CD4-positive, alpha-beta memory T cell (primary cell): ENCODE measurements around the gene RERE. TPM values are rescaled to one million over a fixed set of nuclear protein-coding genes. Genes with fewer than 3 reads are reported as not detected.

ENCODE experiments used
- CTCF ChIA-PET: fragments of 350-600 bp; sonication (Branson Sonifier 250); formaldehyde crosslinking; loops from one replicate; lab custom pipeline; 2021; ENCODE audit warnings: inconsistent platforms; ENCODE audit not compliant: partially characterized antibody; lab: Charles Lee
- POLR2A ChIA-PET: fragments of 350-600 bp; sonication (Branson Sonifier 250); formaldehyde crosslinking; loops from one replicate; lab custom pipeline; 2021; ENCODE audit not compliant: partially characterized antibody; lab: Charles Lee
- DNase-seq, 5 donors: peaks; one replicate each; pipeline versions ENCODE4 v3.0.0 to v3.0.0-alpha.2; 2020 to 2022; ENCODE audit warnings: mixed read lengths in 1 of 5
- H3K27ac ChIP-seq: one replicate; pipeline ENCODE4 v1.7.0; 2013; ENCODE audit warnings: low read depth, low read length
- H3K27me3 ChIP-seq: 2 replicates; pipeline ENCODE4 v1.7.0; 2013; ENCODE audit warnings: mild to moderate bottlenecking, low read length, moderate library complexity; ENCODE audit not compliant: insufficient read depth
- H3K36me3 ChIP-seq: 2 replicates; pipeline ENCODE4 v1.7.0; 2013; ENCODE audit warnings: mild to moderate bottlenecking, low read length, moderate library complexity; ENCODE audit not compliant: insufficient read depth
- H3K4me1 ChIP-seq: 2 replicates; pipeline ENCODE4 v1.7.0; 2013; ENCODE audit warnings: mild to moderate bottlenecking, low read length, moderate library complexity; ENCODE audit not compliant: insufficient read depth
- H3K4me3 ChIP-seq, 2 donors: one replicate each; pipeline ENCODE4 v1.7.0; 2013; ENCODE audit warnings: low read length in 2 of 2, mild to moderate bottlenecking in 1 of 2
- H3K9me3 ChIP-seq, 2 donors: one replicate each; pipeline ENCODE4 v1.7.0; 2013; ENCODE audit warnings: low read length in 2 of 2, control low read depth in 1 of 2; ENCODE audit not compliant: control insufficient read depth in 1 of 2
- H3K27ac Mint-ChIP-seq, 7 donors: one replicate each; pipeline ENCODE4 v1.8.0; 2020 to 2021; ENCODE audit warnings: mixed read lengths in 7 of 7, mild to moderate bottlenecking in 6 of 7, inconsistent platforms in 3 of 7, moderate library complexity in 3 of 7
- H3K27me3 Mint-ChIP-seq, 2 donors: one replicate each; pipeline ENCODE4 v1.8.0; 2020 to 2021; ENCODE audit warnings: mixed read lengths in 2 of 2
- H3K36me3 Mint-ChIP-seq, 2 donors: one replicate each; pipeline ENCODE4 v1.8.0; 2020 to 2021; ENCODE audit warnings: mixed read lengths in 2 of 2, inconsistent platforms in 1 of 2, mild to moderate bottlenecking in 1 of 2
- H3K4me1 Mint-ChIP-seq, 4 donors: one replicate each; pipeline ENCODE4 v1.8.0; 2020 to 2021; ENCODE audit warnings: mixed read lengths in 4 of 4, mild to moderate bottlenecking in 1 of 4
- H3K4me3 Mint-ChIP-seq, 8 donors: one replicate each; pipeline ENCODE4 v1.8.0; 2020 to 2021; ENCODE audit warnings: mixed read lengths in 8 of 8, mild to moderate bottlenecking in 7 of 8, moderate library complexity in 6 of 8, inconsistent platforms in 3 of 8
- H3K9me3 Mint-ChIP-seq, 8 donors: one replicate each; pipeline ENCODE4 v1.8.0; 2020 to 2021; ENCODE audit warnings: mixed read lengths in 8 of 8, mild to moderate bottlenecking in 5 of 8, inconsistent platforms in 3 of 8, moderate library complexity in 1 of 8
- intact Hi-C: fragments of 100-400 bp; cut with micrococcal nuclease; formaldehyde crosslinking; loops from one replicate; pipeline ENCODE4 v1.15.1; 2023
- polyA plus RNA-seq, 2 donors: library from polyadenylated mRNA; unstranded; fragments of 300-500 nt; fragmentation: Illumina TruSeq; gene quantifications; one replicate each; pipeline ENCODE4 v1.2.3, GENCODE V29; 2021
- total RNA-seq, 2 experiments: library from RNA; stranded (reverse); gene quantifications; one replicate each; pipeline ENCODE4 v1.2.3, GENCODE V29; 2021

Gene RERE
- total and polyA plus RNA-seq, 4 experiments from 2014 or later: 0.38 to 117 (median 60.3) TPM

DNA sequence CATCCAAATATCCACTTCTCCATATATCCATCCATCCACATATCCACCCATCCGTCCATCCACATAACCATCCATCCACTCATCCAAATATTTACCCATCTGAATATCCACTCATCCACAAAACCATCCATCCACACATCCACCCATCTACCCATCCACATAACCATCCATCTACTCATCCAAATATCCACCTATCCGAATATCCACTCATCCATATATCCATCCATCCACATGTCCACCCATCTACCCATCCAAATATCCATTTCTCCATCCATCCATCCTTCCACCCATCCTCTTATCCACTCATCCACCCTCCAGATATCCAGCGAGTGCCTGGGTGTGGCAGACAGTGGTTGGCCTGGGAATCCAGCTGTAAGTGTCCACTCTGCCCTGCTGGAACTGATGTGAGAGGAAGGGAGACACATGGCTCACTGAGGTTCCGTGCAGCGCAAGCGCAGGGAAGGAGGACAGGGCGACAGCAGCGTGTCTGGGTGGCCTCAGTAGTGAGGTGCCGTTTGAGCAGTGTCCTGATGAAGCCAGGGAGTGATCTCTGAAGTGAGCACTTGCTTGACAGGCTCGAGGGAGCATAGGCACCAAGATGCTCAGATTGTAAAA is 472.4 kb downstream of the RERE start:
- DNase-seq: no peak
- CTCF ChIA-PET: interaction anchor here (2.9 kb wide), 1 partner anchor 329 kb away, joined by 21 read pairs; no protein-coding TSS in a partner anchor
- Mint-ChIP-seq H3K4me3 (no peak overlapping the region), H3K27ac (peak overlapping the region in 1 of 7 donors; percentile 71), H3K4me1 (peaks cover 2 to 4% (median 3%) of the 10 kb centered on the region in 4 donors), H3K36me3 (no peaks in the 10 kb centered on the region), H3K9me3 (peaks cover 0 to 4% (median 0%) of the 10 kb centered on the region in 8 donors), H3K27me3 (peaks cover 0 to 2% of the 10 kb centered on the region in 2 donors)
- no peak overlapping the region for H3K27ac ChIP-seq
- POLR2A ChIA-PET: no interaction called here
- H3K27me3 ChIP-seq: no peaks in the 10 kb centered on the region
- H3K36me3 ChIP-seq: no peaks in the 10 kb centered on the region
- H3K4me1 ChIP-seq: no peaks in the 10 kb centered on the region
- no peak overlapping the region for H3K4me3 ChIP-seq
- H3K9me3 ChIP-seq: no peaks in the 10 kb centered on the region
- intact Hi-C loops: loop anchor here (5.0 kb wide), 1 partner anchor 538 kb away; no protein-coding TSS in a partner anchor

DNA sequence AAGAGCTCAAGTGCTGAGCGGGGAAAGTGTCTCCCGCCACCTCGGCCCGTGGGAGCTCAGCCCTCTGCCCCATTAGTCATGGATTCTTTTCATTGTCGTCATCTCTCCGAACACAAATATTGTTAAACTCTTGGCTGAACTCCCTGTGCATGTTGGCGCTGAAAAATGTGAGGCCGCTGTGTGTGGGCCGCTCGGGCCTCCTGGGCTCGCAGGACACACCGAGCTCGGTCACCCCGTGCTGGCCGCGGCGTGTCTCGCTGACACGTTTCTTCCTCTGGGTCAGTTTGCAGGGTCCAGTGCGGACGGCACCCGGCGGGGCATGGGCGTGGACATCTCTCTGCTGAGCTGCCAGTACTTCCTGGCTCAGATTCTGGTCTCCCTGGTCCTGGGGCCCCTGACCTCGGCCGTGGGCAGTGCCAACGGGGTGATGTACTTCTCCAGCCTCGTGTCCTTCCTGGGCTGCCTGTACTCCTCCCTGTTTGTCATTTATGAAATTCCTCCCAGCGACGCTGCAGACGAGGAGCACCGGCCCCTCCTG is 473.9 kb downstream of the RERE start:
- H3K27me3 ChIP-seq: no peaks in the 10 kb centered on the region
- no peak for DNase-seq
- H3K4me1 Mint-ChIP-seq: peaks cover 0 to 1% (median 0%) of the 10 kb centered on the region in 4 donors
- ChIA-PET CTCF (interaction anchor here (2.1 kb wide), 1 partner anchor 329 kb away, joined by 5 read pairs; no protein-coding TSS in a partner anchor), POLR2A (no interaction called here)
- H3K27ac Mint-ChIP-seq: no peak overlapping the region
- H3K27ac ChIP-seq: no peak overlapping the region
- intact Hi-C loops: no loop called here
- H3K36me3 Mint-ChIP-seq: peaks cover 0 to 5% of the 10 kb centered on the region in 2 donors
- no peak overlapping the region for H3K4me3 Mint-ChIP-seq
- no peaks in the 10 kb centered on the region for H3K27me3 Mint-ChIP-seq
- no peaks in the 10 kb centered on the region for H3K36me3 ChIP-seq
- H3K9me3 Mint-ChIP-seq: peaks cover 0 to 4% (median 0%) of the 10 kb centered on the region in 8 donors
- H3K4me1 ChIP-seq: no peaks in the 10 kb centered on the region
- H3K9me3 ChIP-seq: no peaks in the 10 kb centered on the region
- no peak overlapping the region for H3K4me3 ChIP-seq

DNA sequence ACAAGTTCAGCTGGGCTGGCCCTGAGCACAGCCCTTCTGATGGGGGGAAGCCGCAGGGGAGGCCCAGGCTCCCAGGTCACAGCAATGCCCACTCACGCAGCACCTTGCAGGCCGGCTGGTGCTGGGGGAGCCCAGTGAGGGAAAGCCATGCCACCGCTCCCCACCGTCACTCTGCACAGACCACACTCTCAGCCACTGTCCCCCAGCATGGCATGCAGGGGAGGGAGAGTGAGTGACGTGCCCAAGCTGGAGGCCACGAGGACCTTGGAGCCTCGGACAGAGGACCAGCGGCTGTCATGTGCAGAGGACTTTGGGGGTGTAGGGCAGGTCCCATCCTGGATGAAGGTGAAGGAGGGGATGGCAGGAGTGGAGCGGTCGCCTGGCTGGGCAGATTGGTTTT is 474.4 kb downstream of the RERE start:
- H3K36me3 Mint-ChIP-seq: peaks cover 0 to 5% of the 10 kb centered on the region in 2 donors
- no peak for DNase-seq
- H3K36me3 ChIP-seq: no peaks in the 10 kb centered on the region
- intact Hi-C loops: no loop called here
- no peak overlapping the region for H3K27ac ChIP-seq
- no peak overlapping the region for H3K4me3 ChIP-seq
- no peaks in the 10 kb centered on the region for H3K9me3 ChIP-seq
- no peaks in the 10 kb centered on the region for H3K4me1 ChIP-seq
- ChIA-PET CTCF (interaction anchor here (2.1 kb wide), 1 partner anchor 328 kb away, joined by 5 read pairs; no protein-coding TSS in a partner anchor), POLR2A (no interaction called here)
- H3K27me3 Mint-ChIP-seq: no peaks in the 10 kb centered on the region
- H3K9me3 Mint-ChIP-seq: peaks cover 0 to 1% (median 0%) of the 10 kb centered on the region in 8 donors
- peaks cover 0 to 1% (median 0%) of the 10 kb centered on the region in 4 donors for H3K4me1 Mint-ChIP-seq
- H3K4me3 Mint-ChIP-seq: no peak overlapping the region
- H3K27ac Mint-ChIP-seq: no peak overlapping the region
- no peaks in the 10 kb centered on the region for H3K27me3 ChIP-seq

DNA sequence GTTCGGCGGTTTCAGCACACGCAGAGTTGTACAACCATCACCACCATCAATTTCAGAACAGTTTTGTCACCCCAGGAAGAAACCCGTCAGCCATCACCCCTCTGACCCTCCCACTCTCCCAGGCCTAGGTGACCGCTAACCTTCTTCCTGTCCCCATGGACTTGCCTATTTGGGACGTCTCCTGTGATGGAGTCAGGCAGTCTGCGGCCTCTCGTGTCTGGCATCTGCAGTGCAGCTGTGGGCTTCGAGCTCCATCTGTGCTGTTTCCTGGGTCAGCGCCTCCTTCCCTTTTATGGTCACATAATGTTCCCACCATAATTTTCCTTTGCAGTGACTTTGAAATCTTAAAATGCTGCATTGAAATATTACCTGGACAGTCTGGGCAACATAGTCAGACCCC is 475.1 kb downstream of the RERE start:
- intact Hi-C loops: no loop called here
- H3K27ac ChIP-seq: no peak overlapping the region
- Mint-ChIP-seq H3K4me1 (peaks cover 0 to 1% (median 0%) of the 10 kb centered on the region in 4 donors), H3K27me3 (no peaks in the 10 kb centered on the region), H3K27ac (no peak overlapping the region), H3K36me3 (peaks cover 0 to 5% of the 10 kb centered on the region in 2 donors), H3K9me3 (peaks cover 0 to 1% (median 0%) of the 10 kb centered on the region in 8 donors), H3K4me3 (no peak overlapping the region)
- no peaks in the 10 kb centered on the region for H3K27me3 ChIP-seq
- H3K36me3 ChIP-seq: no peaks in the 10 kb centered on the region
- no peaks in the 10 kb centered on the region for H3K4me1 ChIP-seq
- no peak overlapping the region for H3K4me3 ChIP-seq
- CTCF ChIA-PET: interaction anchor here (2.1 kb wide), 1 partner anchor 328 kb away, joined by 5 read pairs; no protein-coding TSS in a partner anchor
- POLR2A ChIA-PET: no interaction called here
- no peaks in the 10 kb centered on the region for H3K9me3 ChIP-seq
- DNase-seq: no peak

DNA sequence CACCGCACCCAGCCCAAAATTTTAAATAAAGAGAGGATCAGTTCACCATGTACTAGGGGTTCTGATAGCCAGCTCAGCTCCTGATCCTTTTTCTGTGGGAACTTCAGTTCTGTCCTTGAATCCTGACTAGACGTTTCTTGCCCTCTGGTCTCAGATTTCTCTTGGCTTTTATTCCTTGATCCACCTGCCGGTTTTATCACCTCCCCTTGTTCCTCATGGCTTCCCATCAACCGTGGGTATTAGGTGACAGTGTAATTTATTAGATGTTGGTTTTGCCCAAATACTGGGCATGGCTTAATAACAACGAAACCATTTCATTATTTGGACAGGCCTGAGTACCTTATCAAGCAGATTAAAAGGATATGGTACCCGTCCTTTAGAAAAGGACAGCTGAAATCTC is 477.0 kb downstream of the RERE start:
- Histone ChIP-seq H3K36me3 (no peaks in the 10 kb centered on the region), H3K4me3 (no peak overlapping the region), H3K9me3 (no peaks in the 10 kb centered on the region), H3K27ac (no peak overlapping the region), H3K27me3 (no peaks in the 10 kb centered on the region), H3K4me1 (no peaks in the 10 kb centered on the region)
- Mint-ChIP-seq H3K36me3 (peaks cover 2 to 12% of the 10 kb centered on the region in 2 donors), H3K4me1 (peaks cover 0 to 1% (median 0%) of the 10 kb centered on the region in 4 donors), H3K4me3 (no peak overlapping the region), H3K27me3 (no peaks in the 10 kb centered on the region), H3K9me3 (peaks cover 0 to 5% (median under 1%) of the 10 kb centered on the region in 8 donors), H3K27ac (no peak overlapping the region)
- intact Hi-C loops: no loop called here
- ChIA-PET POLR2A (no interaction called here), CTCF (interaction anchor here (0.8 to 1.1 kb wide), 2 partner anchors 308 to 325 kb away, joined by 3 read pairs; no protein-coding TSS in a partner anchor)
- no peak for DNase-seq

DNA sequence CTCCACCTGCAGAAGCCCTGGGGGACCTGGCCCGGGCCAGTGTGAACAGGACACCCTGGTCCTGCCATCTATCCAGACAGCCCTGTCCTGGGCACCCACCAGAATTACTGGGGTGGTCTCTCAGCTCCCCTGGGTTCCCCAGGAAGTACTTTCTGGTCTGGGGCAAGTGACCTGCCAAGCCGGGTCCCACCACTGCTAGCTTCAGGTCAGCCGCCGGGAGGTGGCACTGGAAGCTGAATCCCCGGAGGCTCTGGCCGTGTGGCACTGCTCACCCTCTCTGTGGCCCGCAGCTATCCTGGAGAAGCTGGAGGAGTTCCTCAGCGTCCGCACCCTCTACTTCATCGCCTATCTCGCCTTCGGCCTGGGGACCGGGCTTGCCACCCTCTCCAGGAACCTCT is 478.2 kb downstream of the RERE start:
- Histone ChIP-seq H3K4me1 (no peaks in the 10 kb centered on the region), H3K27ac (no peak overlapping the region), H3K36me3 (no peaks in the 10 kb centered on the region), H3K27me3 (no peaks in the 10 kb centered on the region), H3K9me3 (no peaks in the 10 kb centered on the region), H3K4me3 (no peak overlapping the region)
- H3K4me3 Mint-ChIP-seq: no peak overlapping the region
- H3K27ac Mint-ChIP-seq: no peak overlapping the region
- ChIA-PET CTCF (no interaction called here), POLR2A (no interaction called here)
- DNase-seq: no peak
- H3K9me3 Mint-ChIP-seq: peaks cover 0 to 6% (median under 1%) of the 10 kb centered on the region in 8 donors
- intact Hi-C loops: no loop called here
- no peaks in the 10 kb centered on the region for H3K27me3 Mint-ChIP-seq
- no peaks in the 10 kb centered on the region for H3K4me1 Mint-ChIP-seq
- peaks cover 2 to 16% of the 10 kb centered on the region in 2 donors for H3K36me3 Mint-ChIP-seq

DNA sequence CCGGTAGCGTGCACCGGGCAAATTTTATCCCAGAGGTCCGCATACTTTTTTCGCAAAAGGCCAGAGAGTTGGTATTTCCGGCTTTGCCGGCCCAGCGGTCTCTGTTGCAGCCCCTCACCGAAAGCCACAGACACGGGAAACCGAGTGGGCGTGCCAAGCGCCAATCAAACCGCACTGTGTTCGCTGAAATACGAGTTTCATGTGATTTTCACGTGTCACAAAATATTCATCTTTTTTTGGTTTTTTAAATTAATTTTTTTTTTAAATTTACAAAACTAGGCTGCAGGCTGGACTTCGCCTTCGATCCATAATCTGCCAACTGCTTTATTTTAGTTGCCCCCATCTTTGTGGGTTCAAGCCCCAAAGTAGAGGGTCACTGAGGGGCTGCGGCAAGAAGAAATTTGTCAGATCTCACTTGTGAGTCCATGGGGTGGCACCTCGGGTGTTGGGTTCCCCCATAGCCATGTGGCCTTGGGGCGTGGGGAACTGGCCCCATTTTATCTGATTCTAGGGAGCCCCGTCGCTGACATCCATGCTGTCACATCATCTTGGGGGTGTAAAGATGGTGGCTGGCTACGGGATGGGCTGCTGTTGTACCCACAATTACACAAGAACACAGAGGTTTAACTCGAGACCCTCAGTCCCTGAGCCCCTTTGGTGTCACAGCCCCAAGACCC is 478.8 kb downstream of the RERE start:
- peaks cover 2 to 16% of the 10 kb centered on the region in 2 donors for H3K36me3 Mint-ChIP-seq
- H3K4me1 Mint-ChIP-seq: no peaks in the 10 kb centered on the region
- DNase-seq: no peak

More for the DNA sequence above, 478.8 kb downstream of the RERE start:
- Mint-ChIP-seq H3K27ac (no peak overlapping the region), H3K27me3 (no peaks in the 10 kb centered on the region), H3K9me3 (peaks cover 0 to 6% (median under 1%) of the 10 kb centered on the region in 8 donors), H3K4me3 (no peak overlapping the region)
- H3K4me1 ChIP-seq: no peaks in the 10 kb centered on the region
- H3K27me3 ChIP-seq: no peaks in the 10 kb centered on the region
- H3K9me3 ChIP-seq: no peaks in the 10 kb centered on the region
- H3K4me3 ChIP-seq: no peak overlapping the region
- intact Hi-C loops: no loop called here
- H3K27ac ChIP-seq: no peak overlapping the region
- H3K36me3 ChIP-seq: no peaks in the 10 kb centered on the region
- ChIA-PET CTCF (no interaction called here), POLR2A (no interaction called here)
